ENCODE results near the gene CLIP1. TPM values are rescaled to one million over a fixed set of nuclear protein-coding genes. Genes with fewer than 3 reads are reported as not detected.

The CLIP1 gene
- polyA plus RNA-seq, 1 donor (not counting 4 experiments of a cell fraction or from before 2014, with no cell fraction given), result 54.0 TPM

DNA sequence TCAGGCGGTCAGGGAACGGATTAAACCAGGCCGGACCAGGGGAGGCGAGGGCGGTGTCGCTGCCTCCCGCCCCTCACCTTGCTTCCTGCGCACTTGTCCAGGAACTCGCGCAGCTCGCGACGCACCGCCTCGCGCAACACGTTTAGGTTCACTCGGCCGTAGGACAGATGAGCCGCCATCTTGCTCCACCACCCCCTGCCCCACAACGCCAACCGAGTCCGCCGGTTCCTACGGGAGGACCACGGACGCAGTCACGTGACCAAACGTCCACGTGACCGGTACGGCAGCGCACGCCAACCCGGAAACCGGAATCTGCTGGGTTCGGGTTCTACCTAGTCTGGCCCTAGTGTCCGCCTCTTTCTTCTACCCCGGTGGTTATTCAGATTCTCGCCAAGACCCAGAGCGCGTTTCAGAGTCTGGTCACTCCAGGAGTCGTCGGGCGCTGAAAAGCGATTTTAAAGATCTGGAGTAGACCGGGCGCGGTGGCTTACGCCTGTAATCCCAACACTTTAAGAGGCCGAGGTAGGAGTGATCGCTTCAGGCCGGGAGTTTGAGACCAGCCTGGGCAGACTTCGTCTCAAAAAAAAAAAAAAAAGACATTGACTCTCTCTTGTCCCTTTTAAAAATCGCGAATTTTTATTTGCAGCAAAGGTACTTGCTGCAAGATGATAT lies 156.1 kb downstream of the CLIP1 start, which contains the start of gene VPS33A:
TSS of gene VPS33A (minus strand) at position 265 of the 672 bp plus-strand sequence. CDS start at position 179, 86 bp downstream.
- peaks cover 6% of the 10 kb centered on the region for H3K79me2 ChIP-seq (ENCODE audit: control insufficient read depth, insufficient read depth, low read length)
- dilution Hi-C loops (cut with MboI; ENCODE audit: extremely low pct_ligation_motif_present, low sequenced_read_pairs), result no loop called here
- H3K9me3 ChIP-seq (ENCODE audit: control insufficient read depth, low read depth, low read length), result no peaks in the 10 kb centered on the region
- FAIRE-seq, result peak; percentile 68
- no peaks in the 10 kb centered on the region for H3K9me1 ChIP-seq (ENCODE audit: control insufficient read depth, extremely low read depth, insufficient read depth, low read length)
- peak within 1 kb of the TSS; percentile 86 for H3K4me2 ChIP-seq (ENCODE audit: control insufficient read depth, extremely low read depth, insufficient read depth, low read depth, low read length)
- peaks cover 0 to 1% of the 10 kb centered on the region in 2 experiments for H3K36me3 ChIP-seq (ENCODE audit: control insufficient read depth in 2 of 2, extremely low read depth in 1 of 2, insufficient read depth in 2 of 2, low read length in 2 of 2)
- H4K20me1 ChIP-seq (ENCODE audit: control insufficient read depth, extremely low read depth, insufficient read depth, low read length), result no peaks in the 10 kb centered on the region
- peak within 1 kb of the TSS; percentile 96 for H3K27ac ChIP-seq (ENCODE audit: control insufficient read depth, insufficient read depth, low read length)
- peak within 1 kb of the TSS; percentile 76 to 85 (median 82) for H3K4me3 ChIP-seq (ENCODE audit: control insufficient read depth in 2 of 3, extremely low read depth in 1 of 3, insufficient read depth in 2 of 3, low read depth in 1 of 3, low read length in 3 of 3)
- H3K27me3 ChIP-seq (ENCODE audit: control insufficient read depth, extremely low read depth, insufficient read depth, low read length), result no peaks in the 10 kb centered on the region
- TF ChIP-seq EZH2 (IDR thresholded peaks at IDR 0.05; ENCODE audit: low read length), result no peak
- no peak for TF ChIP-seq CTCF (optimal IDR thresholded peaks at IDR 0.05 in 1 of 3, IDR thresholded peaks at IDR 0.05 in 1 of 3, conservative IDR thresholded peaks at IDR 0.05 in 1 of 3; ENCODE audit: extremely low read depth in 1 of 3, insufficient read depth in 2 of 3, low read length in 3 of 3)
- peak; percentile 94 for DNase-seq (ENCODE audit: low read depth, low spot score)
- peak within 1 kb of the TSS; percentile 99 for H2AFZ ChIP-seq (ENCODE audit: control insufficient read depth, low read length)
- H3K9ac ChIP-seq (ENCODE audit: control insufficient read depth, extremely low read depth, insufficient read depth, low read length), result peak within 1 kb of the TSS; percentile 96
- peaks cover 6% of the 10 kb centered on the region for H3K4me1 ChIP-seq (ENCODE audit: control insufficient read depth, extremely low read depth, insufficient read depth, low read length)

DNA sequence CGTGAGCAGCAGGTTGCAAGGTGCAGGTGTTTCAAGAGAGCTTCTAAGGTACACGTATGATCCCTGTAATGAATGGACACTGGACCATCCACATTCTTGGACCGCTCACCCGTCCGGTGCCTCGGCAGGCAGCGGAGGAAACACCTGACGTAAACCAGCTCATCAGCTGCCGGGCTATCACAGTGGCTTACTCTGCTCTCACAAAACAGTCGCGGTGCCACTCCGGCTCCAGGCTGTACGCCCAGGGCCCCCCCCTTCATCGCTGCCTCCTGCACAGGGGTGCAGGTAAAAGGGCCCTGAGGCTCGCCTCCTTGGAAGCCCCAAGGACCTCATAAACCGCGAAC lies 156.6 kb downstream of the CLIP1 start:
- Histone ChIP-seq H3K9ac (ENCODE audit: control insufficient read depth, extremely low read depth, insufficient read depth, low read length) (peak overlapping the region; percentile 96), H3K27ac (ENCODE audit: control insufficient read depth, insufficient read depth, low read length) (peak overlapping the region; percentile 96), H4K20me1 (ENCODE audit: control insufficient read depth, extremely low read depth, insufficient read depth, low read length) (no peaks in the 10 kb centered on the region), H2AFZ (ENCODE audit: control insufficient read depth, low read length) (peak overlapping the region; percentile 99), H3K4me3 (ENCODE audit: control insufficient read depth in 2 of 3, extremely low read depth in 1 of 3, insufficient read depth in 2 of 3, low read depth in 1 of 3, low read length in 3 of 3) (peak overlapping the region; percentile 76 to 85 (median 82)), H3K9me1 (ENCODE audit: control insufficient read depth, extremely low read depth, insufficient read depth, low read length) (no peaks in the 10 kb centered on the region), H3K4me1 (ENCODE audit: control insufficient read depth, extremely low read depth, insufficient read depth, low read length) (peaks cover 6% of the 10 kb centered on the region), H3K79me2 (ENCODE audit: control insufficient read depth, insufficient read depth, low read length) (peaks cover 6% of the 10 kb centered on the region), H3K27me3 (ENCODE audit: control insufficient read depth, extremely low read depth, insufficient read depth, low read length) (no peaks in the 10 kb centered on the region), H3K4me2 (ENCODE audit: control insufficient read depth, extremely low read depth, insufficient read depth, low read depth, low read length) (peak overlapping the region; percentile 86), H3K36me3 (ENCODE audit: control insufficient read depth in 2 of 2, extremely low read depth in 1 of 2, insufficient read depth in 2 of 2, low read length in 2 of 2) (peaks cover 1 to 6% of the 10 kb centered on the region in 2 experiments), H3K9me3 (ENCODE audit: control insufficient read depth, low read depth, low read length) (no peaks in the 10 kb centered on the region)
- FAIRE-seq, result no peak
- dilution Hi-C loops (cut with MboI; ENCODE audit: extremely low pct_ligation_motif_present, low sequenced_read_pairs), result no loop called here
- TF ChIP-seq CTCF (optimal IDR thresholded peaks at IDR 0.05 in 1 of 3, IDR thresholded peaks at IDR 0.05 in 1 of 3, conservative IDR thresholded peaks at IDR 0.05 in 1 of 3; ENCODE audit: extremely low read depth in 1 of 3, insufficient read depth in 2 of 3, low read length in 3 of 3) (no peak), EZH2 (IDR thresholded peaks at IDR 0.05; ENCODE audit: low read length) (no peak)
- DNase-seq (ENCODE audit: low read depth, low spot score), result no peak
